ENCODE data around the gene ZNF426.
"Not testable (repeated sequence)": the region's sequence is repeated elsewhere in the genome, so short reads cannot be mapped to it uniquely, and the experiment has no call there.

Gene ZNF426

GRCh38 chr19:9566729-9567128, 28.3 kb upstream of the ZNF426 start:
- TF ChIP-seq CTCF (IDR thresholded peaks at IDR 0.05; ENCODE audit: control insufficient read depth, insufficient read depth, low read depth, low read length, missing control alignments), result no peak
- no peak for DNase-seq (ENCODE audit: low read depth)
- H3K4me3 ChIP-seq (ENCODE audit: control insufficient read depth, low read depth, low read length), result no peak overlapping the region

- no peak for DNase-seq (ENCODE audit: low read depth)
- no peak for TF ChIP-seq CTCF (IDR thresholded peaks at IDR 0.05; ENCODE audit: control insufficient read depth, insufficient read depth, low read depth, low read length, missing control alignments)
- no peak overlapping the region for H3K4me3 ChIP-seq (ENCODE audit: control insufficient read depth, low read depth, low read length)
Measured at GRCh38 chr19:9565900-9566705, 27.7 kb upstream of the ZNF426 start.

GRCh38 chr19:9552536-9553274, 14.3 kb upstream of the ZNF426 start:
- TF ChIP-seq CTCF (IDR thresholded peaks at IDR 0.05; ENCODE audit: control insufficient read depth, insufficient read depth, low read depth, low read length, missing control alignments), result no peak
- DNase-seq (ENCODE audit: low read depth), result no peak
- no peak overlapping the region for H3K4me3 ChIP-seq (ENCODE audit: control insufficient read depth, low read depth, low read length)

GRCh38 chr19:9547870-9548269, 9.4 kb upstream of the ZNF426 start:
- no peak overlapping the region for H3K4me3 ChIP-seq (ENCODE audit: control insufficient read depth, low read depth, low read length)
- no peak for TF ChIP-seq CTCF (IDR thresholded peaks at IDR 0.05; ENCODE audit: control insufficient read depth, insufficient read depth, low read depth, low read length, missing control alignments)
- no peak for DNase-seq (ENCODE audit: low read depth)

GRCh38 chr19:9541281-9541680, 2.8 kb upstream of the ZNF426 start:
- H3K4me3 ChIP-seq (ENCODE audit: control insufficient read depth, low read depth, low read length); DNase-seq (ENCODE audit: low read depth): not testable (repeated sequence)

- not testable (repeated sequence) for DNase-seq (ENCODE audit: low read depth)
Measured at GRCh38 chr19:9539921-9540320, 1.5 kb upstream of the ZNF426 start.

GRCh38 chr19:9539201-9539600, 756 bp upstream of the ZNF426 start:
- H3K4me3 ChIP-seq (ENCODE audit: control insufficient read depth, low read depth, low read length); DNase-seq (ENCODE audit: low read depth): not testable (repeated sequence)

More at GRCh38 chr19:9539921-9540320, 1.5 kb upstream of the ZNF426 start:
- H3K4me3 ChIP-seq (ENCODE audit: control insufficient read depth, low read depth, low read length), result not testable (repeated sequence)

- DNase-seq (ENCODE audit: low read depth), result no peak
- no peak overlapping the region for H3K4me3 ChIP-seq (ENCODE audit: control insufficient read depth, low read depth, low read length)
- no peak for TF ChIP-seq CTCF (IDR thresholded peaks at IDR 0.05; ENCODE audit: control insufficient read depth, insufficient read depth, low read depth, low read length, missing control alignments)
Measured at GRCh38 chr19:9535934-9536333, 2.5 kb downstream of the ZNF426 start.

Data from AG09309 (cell line).